Neural cell (in vitro differentiated cells): ENCODE results near the gene STXBP5. TPM values are rescaled to one million over a fixed set of nuclear protein-coding genes. Genes with fewer than 3 reads are reported as not detected.

Experiments used
- H2AFZ ChIP-seq: fragments of 200-600, 300-800 bp; sonication (generic), shearing (Covaris generic); 2 replicates; pipeline ENCODE4 v1.6.0; 2014; ENCODE audit warnings: low read depth, mild to moderate bottlenecking, antibody characterized with exemption, low read length, moderate library complexity
- H3F3A ChIP-seq: fragments of 200-600 bp; shearing (Covaris generic); 2 replicates; pipeline ENCODE4 v1.6.1; 2016; ENCODE audit warnings: mild to moderate bottlenecking, moderate library complexity, mixed read lengths, antibody characterized with exemption, low read length; ENCODE audit not compliant: insufficient read depth, poor library complexity, severe bottlenecking
- H3K27ac ChIP-seq: fragments of 200-600, 300-800 bp; sonication (generic), shearing (Covaris generic); 2 replicates; pipeline ENCODE4 v1.5.1; 2014; ENCODE audit warnings: mild to moderate bottlenecking, low read length, moderate library complexity
- H3K27me3 ChIP-seq: fragments of 300-800, 200-600 bp; sonication (generic), shearing (Covaris generic); 2 replicates; pipeline ENCODE4 v1.6.0; 2014; ENCODE audit warnings: mild to moderate bottlenecking, low read depth, low read length, moderate library complexity; ENCODE audit not compliant: insufficient read depth
- H3K36me3 ChIP-seq: fragments of 300-800, 200-600 bp; sonication (generic), shearing (Covaris generic); 2 replicates; pipeline ENCODE4 v1.5.1; 2014; ENCODE audit warnings: mild to moderate bottlenecking, antibody characterized with exemption, low read length, moderate library complexity; ENCODE audit not compliant: insufficient read depth
- H3K4me2 ChIP-seq: fragments of 300-800, 200-600 bp; sonication (generic), shearing (Covaris generic); 2 replicates; pipeline ENCODE4 v1.6.0; 2014; ENCODE audit warnings: mild to moderate bottlenecking, low read length
- H3K4me3 ChIP-seq: fragments of 300-800, 200-600 bp; sonication (generic), shearing (Covaris generic); 2 replicates; pipeline ENCODE4 v1.5.1; 2014; ENCODE audit warnings: mild to moderate bottlenecking, low read length, moderate library complexity
- H3K79me2 ChIP-seq: fragments of 200-600 bp; shearing (Covaris generic); replicated peaks from 2 replicates; pipeline ENCODE4 v1.6.0; 2014; ENCODE audit warnings: mild to moderate bottlenecking, low read length, moderate library complexity; ENCODE audit not compliant: insufficient read depth
- H3K9ac ChIP-seq: fragments of 300-800, 200-600 bp; sonication (generic), shearing (Covaris generic); 2 replicates; pipeline ENCODE4 v1.6.1; 2016; ENCODE audit warnings: mild to moderate bottlenecking, low read length, mixed read lengths
- H3K9me2 ChIP-seq: fragments of 200-600 bp; shearing (Covaris generic); 2 replicates; pipeline ENCODE4 v1.6.1; 2016; ENCODE audit warnings: mild to moderate bottlenecking, low read length, mixed read lengths; ENCODE audit not compliant: insufficient read depth
- H3K9me3 ChIP-seq: fragments of 200-600, 300-800 bp; sonication (generic), shearing (Covaris generic); 2 replicates; pipeline ENCODE4 v1.6.1; 2016; ENCODE audit warnings: mild to moderate bottlenecking, mixed run types, low read length, moderate library complexity, mixed read lengths
- H4K20me1 ChIP-seq: fragments of 200-600 bp; shearing (Covaris generic); 2 replicates; pipeline ENCODE4 v1.6.1; 2016; ENCODE audit warnings: mild to moderate bottlenecking, mixed run types; ENCODE audit not compliant: insufficient read depth
- EP300 ChIP-seq: fragments of 450-650 bp; conservative IDR thresholded peaks from 2 replicates; pipeline ENCODE4 v1.6.1; 2014; ENCODE audit warnings: antibody characterized with exemption, mild to moderate bottlenecking, moderate library complexity; ENCODE audit not compliant: poor library complexity, severe bottlenecking
- EZH2 ChIP-seq: fragments of 200-600, 300-800 bp; shearing (Covaris generic), sonication (generic); IDR thresholded peaks from 2 replicates; pipeline ENCODE4 v1.6.1; 2014; ENCODE audit warnings: antibody characterized with exemption, low read length, borderline replicate concordance, mild to moderate bottlenecking; ENCODE audit not compliant: insufficient read depth, poor library complexity, severe bottlenecking
- MXI1 ChIP-seq: fragments of 450-650 bp; conservative IDR thresholded peaks from 2 replicates; pipeline ENCODE4 v1.6.1; 2014; ENCODE audit warnings: antibody characterized with exemption, mild to moderate bottlenecking; ENCODE audit not compliant: poor library complexity, severe bottlenecking
- POLR2AphosphoS5 ChIP-seq: IDR thresholded peaks from 2 replicates; pipeline ENCODE4 v1.6.1; 2012
- RAD21 ChIP-seq: fragments of 450-650 bp; conservative IDR thresholded peaks from 2 replicates; pipeline ENCODE4 v1.6.1; 2014; ENCODE audit warnings: antibody characterized with exemption, mild to moderate bottlenecking, moderate library complexity
- SMC3 ChIP-seq: fragments of 450-650 bp; conservative IDR thresholded peaks from 2 replicates; pipeline ENCODE4 v1.6.1; 2014; ENCODE audit warnings: antibody characterized with exemption, mild to moderate bottlenecking, moderate library complexity; ENCODE audit not compliant: poor library complexity
- TAF1 ChIP-seq: IDR thresholded peaks from 2 replicates; pipeline ENCODE4 v1.6.1; 2012; ENCODE audit warnings: low read depth
- polyA plus RNA-seq: library from polyadenylated mRNA; depleted of rRNA; stranded (reverse); fragments of >200 nt; gene quantifications from 2 replicates; pipeline ENCODE4 v1.2.3, GENCODE V29; 2014
- TF ChIP-seq, protein P1 (sequence below): IDR thresholded peaks from 2 replicates; pipeline ENCODE4 v1.6.1; 2012; ENCODE audit warnings: borderline replicate concordance
- TF ChIP-seq, protein P2 (sequence below): fragments of 450-650 bp; IDR thresholded peaks from 2 replicates; pipeline ENCODE4 v1.5.1; 2014; ENCODE audit warnings: antibody characterized with exemption, mild to moderate bottlenecking, moderate library complexity; ENCODE audit not compliant: poor library complexity, severe bottlenecking

The STXBP5 gene
- polyA plus RNA-seq, 1 donor from 2014 or later, result 56.4 TPM

DNA sequence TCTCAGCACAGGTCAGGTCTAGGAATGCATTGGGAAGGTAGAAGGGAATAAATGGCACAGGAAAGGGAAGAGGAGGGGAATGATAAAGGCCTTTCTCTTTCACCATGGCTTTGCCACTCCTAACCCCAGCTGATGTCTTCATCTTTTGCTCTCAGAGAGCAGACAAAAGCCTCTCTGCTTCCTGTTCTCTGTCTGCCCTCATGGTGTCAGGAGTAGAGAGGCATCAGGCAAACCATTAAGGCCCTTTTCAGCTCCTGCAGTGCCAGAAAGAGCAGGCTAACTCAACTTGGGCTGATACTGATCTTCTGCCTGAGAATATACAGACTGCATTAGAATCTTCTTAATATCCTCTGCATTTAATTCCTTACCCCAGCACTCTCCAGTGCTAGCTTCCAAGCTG lies 48.0 kb upstream of the STXBP5 start:
- Histone ChIP-seq H3K27ac (no peak overlapping the region), H3K9me3 (no peaks in the 10 kb centered on the region), H3K4me3 (no peak overlapping the region), H3K36me3 (no peaks in the 10 kb centered on the region), H3K4me2 (no peak overlapping the region), H3K9me2 (no peaks in the 10 kb centered on the region), H3K27me3 (no peaks in the 10 kb centered on the region), H2AFZ (no peak overlapping the region), H3F3A (no peaks in the 10 kb centered on the region), H3K79me2 (no peaks in the 10 kb centered on the region), H3K9ac (no peak overlapping the region), H4K20me1 (no peaks in the 10 kb centered on the region)
- TF ChIP-seq EZH2, result no peak
- no peak for TF ChIP-seq RAD21
- TF ChIP-seq, protein P1, sequence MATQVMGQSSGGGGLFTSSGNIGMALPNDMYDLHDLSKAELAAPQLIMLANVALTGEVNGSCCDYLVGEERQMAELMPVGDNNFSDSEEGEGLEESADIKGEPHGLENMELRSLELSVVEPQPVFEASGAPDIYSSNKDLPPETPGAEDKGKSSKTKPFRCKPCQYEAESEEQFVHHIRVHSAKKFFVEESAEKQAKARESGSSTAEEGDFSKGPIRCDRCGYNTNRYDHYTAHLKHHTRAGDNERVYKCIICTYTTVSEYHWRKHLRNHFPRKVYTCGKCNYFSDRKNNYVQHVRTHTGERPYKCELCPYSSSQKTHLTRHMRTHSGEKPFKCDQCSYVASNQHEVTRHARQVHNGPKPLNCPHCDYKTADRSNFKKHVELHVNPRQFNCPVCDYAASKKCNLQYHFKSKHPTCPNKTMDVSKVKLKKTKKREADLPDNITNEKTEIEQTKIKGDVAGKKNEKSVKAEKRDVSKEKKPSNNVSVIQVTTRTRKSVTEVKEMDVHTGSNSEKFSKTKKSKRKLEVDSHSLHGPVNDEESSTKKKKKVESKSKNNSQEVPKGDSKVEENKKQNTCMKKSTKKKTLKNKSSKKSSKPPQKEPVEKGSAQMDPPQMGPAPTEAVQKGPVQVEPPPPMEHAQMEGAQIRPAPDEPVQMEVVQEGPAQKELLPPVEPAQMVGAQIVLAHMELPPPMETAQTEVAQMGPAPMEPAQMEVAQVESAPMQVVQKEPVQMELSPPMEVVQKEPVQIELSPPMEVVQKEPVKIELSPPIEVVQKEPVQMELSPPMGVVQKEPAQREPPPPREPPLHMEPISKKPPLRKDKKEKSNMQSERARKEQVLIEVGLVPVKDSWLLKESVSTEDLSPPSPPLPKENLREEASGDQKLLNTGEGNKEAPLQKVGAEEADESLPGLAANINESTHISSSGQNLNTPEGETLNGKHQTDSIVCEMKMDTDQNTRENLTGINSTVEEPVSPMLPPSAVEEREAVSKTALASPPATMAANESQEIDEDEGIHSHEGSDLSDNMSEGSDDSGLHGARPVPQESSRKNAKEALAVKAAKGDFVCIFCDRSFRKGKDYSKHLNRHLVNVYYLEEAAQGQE, result no peak
- TF ChIP-seq SMC3, result no peak
- TF ChIP-seq POLR2AphosphoS5, result no peak
- no peak for TF ChIP-seq MXI1
- TF ChIP-seq TAF1, result no peak
- TF ChIP-seq, protein P2, sequence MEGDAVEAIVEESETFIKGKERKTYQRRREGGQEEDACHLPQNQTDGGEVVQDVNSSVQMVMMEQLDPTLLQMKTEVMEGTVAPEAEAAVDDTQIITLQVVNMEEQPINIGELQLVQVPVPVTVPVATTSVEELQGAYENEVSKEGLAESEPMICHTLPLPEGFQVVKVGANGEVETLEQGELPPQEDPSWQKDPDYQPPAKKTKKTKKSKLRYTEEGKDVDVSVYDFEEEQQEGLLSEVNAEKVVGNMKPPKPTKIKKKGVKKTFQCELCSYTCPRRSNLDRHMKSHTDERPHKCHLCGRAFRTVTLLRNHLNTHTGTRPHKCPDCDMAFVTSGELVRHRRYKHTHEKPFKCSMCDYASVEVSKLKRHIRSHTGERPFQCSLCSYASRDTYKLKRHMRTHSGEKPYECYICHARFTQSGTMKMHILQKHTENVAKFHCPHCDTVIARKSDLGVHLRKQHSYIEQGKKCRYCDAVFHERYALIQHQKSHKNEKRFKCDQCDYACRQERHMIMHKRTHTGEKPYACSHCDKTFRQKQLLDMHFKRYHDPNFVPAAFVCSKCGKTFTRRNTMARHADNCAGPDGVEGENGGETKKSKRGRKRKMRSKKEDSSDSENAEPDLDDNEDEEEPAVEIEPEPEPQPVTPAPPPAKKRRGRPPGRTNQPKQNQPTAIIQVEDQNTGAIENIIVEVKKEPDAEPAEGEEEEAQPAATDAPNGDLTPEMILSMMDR, result no peak
- no peak for TF ChIP-seq EP300

DNA sequence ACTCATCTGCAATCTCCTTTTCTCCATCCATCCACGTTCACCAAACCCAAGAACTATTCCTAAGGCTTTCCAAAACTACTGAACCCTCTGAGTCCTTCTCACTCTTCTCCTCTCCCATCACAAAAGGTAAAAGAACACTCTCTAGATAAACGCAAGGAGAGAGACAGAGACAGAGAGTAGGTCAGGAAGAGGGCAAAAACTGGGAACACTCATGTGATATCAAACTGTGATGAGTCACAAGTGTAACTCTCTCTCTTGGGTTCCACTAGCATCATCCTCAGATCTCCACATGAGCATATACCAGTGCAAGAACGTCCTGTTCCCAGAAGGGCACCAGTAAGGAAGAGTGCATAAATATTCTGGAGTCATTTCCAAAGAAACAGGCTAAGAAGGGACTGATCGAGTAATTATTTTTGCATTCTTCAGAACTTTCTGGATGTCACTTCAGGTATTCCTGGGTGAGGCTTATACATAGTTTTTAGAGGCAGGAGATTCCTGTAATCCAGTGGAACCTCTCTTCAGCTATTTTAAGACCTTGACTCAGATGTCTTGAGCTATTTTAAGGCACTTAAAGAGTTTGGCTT lies 47.3 kb upstream of the STXBP5 start:
- no peaks in the 10 kb centered on the region for H3K36me3 ChIP-seq
- no peaks in the 10 kb centered on the region for H3K9me3 ChIP-seq
- no peak overlapping the region for H2AFZ ChIP-seq
- H3K9ac ChIP-seq, result no peak overlapping the region
- no peak for TF ChIP-seq TAF1
- no peak for TF ChIP-seq RAD21
- no peak for TF ChIP-seq EZH2
- TF ChIP-seq, protein P1, result no peak
- no peak for TF ChIP-seq POLR2AphosphoS5
- no peak for TF ChIP-seq EP300
- TF ChIP-seq SMC3, result no peak
- TF ChIP-seq MXI1, result no peak
- TF ChIP-seq, protein P2, result no peak
- H3K4me2 ChIP-seq, result no peak overlapping the region
- no peaks in the 10 kb centered on the region for H3F3A ChIP-seq
- H3K9me2 ChIP-seq, result no peaks in the 10 kb centered on the region
- H3K27ac ChIP-seq, result no peak overlapping the region
- H3K4me3 ChIP-seq, result no peak overlapping the region
- no peaks in the 10 kb centered on the region for H4K20me1 ChIP-seq
- H3K27me3 ChIP-seq, result no peaks in the 10 kb centered on the region
- H3K79me2 ChIP-seq, result no peaks in the 10 kb centered on the region
